HL-60 (cell line): Measurements from ENCODE around the gene DCDC2C.

Source experiments
- DNase-seq, 2 experiments: peaks; one replicate each; pipeline ENCODE4 v3.0.0-alpha.2; 2010 to 2020; ENCODE audit warnings: low read depth in 1 of 2, low spot score in 1 of 2
- H3K27ac ChIP-seq: fragments of 250-450 bp; sonication (Bioruptor Pico); replicated peaks from 2 replicates; pipeline ENCODE4 v1.5.1; 2020; ENCODE audit warnings: mild to moderate bottlenecking, moderate library complexity
- H3K27me3 ChIP-seq: fragments of 250-450 bp; sonication (Bioruptor Pico); 2 replicates; pipeline ENCODE4 v1.5.1; 2021; ENCODE audit warnings: mild to moderate bottlenecking, moderate library complexity; ENCODE audit not compliant: insufficient read depth, poor library complexity, severe bottlenecking
- H3K4me3 ChIP-seq: replicated peaks from 2 replicates; pipeline ENCODE4 v1.5.1; 2011; ENCODE audit warnings: mild to moderate bottlenecking, control low read depth, low read length; ENCODE audit not compliant: insufficient read depth
- GABPA ChIP-seq: IDR thresholded peaks from 2 replicates; pipeline ENCODE4 v1.6.1; 2012; ENCODE audit warnings: low read depth
- POLR2AphosphoS5 ChIP-seq: IDR thresholded peaks from 2 replicates; pipeline ENCODE4 v1.6.1; 2012; ENCODE audit warnings: low read depth
- REST ChIP-seq: IDR thresholded peaks from 2 replicates; pipeline ENCODE4 v1.6.1; 2012; ENCODE audit warnings: low read depth; ENCODE audit not compliant: insufficient replicate concordance
- SPI1 ChIP-seq: IDR thresholded peaks from 2 replicates; pipeline ENCODE4 v1.6.1; 2012; ENCODE audit warnings: low read depth, mild to moderate bottlenecking, borderline replicate concordance
- TF ChIP-seq, protein P1 (sequence below): IDR thresholded peaks from one replicate; pipeline ENCODE4 v1.5.1; 2011; ENCODE audit warnings: low read length, control low read depth, inconsistent platforms; ENCODE audit not compliant: insufficient read depth

Gene DCDC2C

GRCh38 chr2:3789256-3789655, 85.9 kb downstream of the DCDC2C start:
- H3K27ac ChIP-seq = no peak overlapping the region
- no peak overlapping the region for H3K4me3 ChIP-seq
- TF ChIP-seq GABPA (no peak), POLR2AphosphoS5 (no peak), REST (no peak), SPI1 (no peak)
- TF ChIP-seq, protein P1, sequence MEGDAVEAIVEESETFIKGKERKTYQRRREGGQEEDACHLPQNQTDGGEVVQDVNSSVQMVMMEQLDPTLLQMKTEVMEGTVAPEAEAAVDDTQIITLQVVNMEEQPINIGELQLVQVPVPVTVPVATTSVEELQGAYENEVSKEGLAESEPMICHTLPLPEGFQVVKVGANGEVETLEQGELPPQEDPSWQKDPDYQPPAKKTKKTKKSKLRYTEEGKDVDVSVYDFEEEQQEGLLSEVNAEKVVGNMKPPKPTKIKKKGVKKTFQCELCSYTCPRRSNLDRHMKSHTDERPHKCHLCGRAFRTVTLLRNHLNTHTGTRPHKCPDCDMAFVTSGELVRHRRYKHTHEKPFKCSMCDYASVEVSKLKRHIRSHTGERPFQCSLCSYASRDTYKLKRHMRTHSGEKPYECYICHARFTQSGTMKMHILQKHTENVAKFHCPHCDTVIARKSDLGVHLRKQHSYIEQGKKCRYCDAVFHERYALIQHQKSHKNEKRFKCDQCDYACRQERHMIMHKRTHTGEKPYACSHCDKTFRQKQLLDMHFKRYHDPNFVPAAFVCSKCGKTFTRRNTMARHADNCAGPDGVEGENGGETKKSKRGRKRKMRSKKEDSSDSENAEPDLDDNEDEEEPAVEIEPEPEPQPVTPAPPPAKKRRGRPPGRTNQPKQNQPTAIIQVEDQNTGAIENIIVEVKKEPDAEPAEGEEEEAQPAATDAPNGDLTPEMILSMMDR = no peak
- peaks cover 2% of the 10 kb centered on the region for H3K27me3 ChIP-seq
- DNase-seq = no peak

- H3K27ac ChIP-seq = no peak overlapping the region
- H3K4me3 ChIP-seq = no peak overlapping the region
- TF ChIP-seq SPI1 (no peak), REST (no peak), POLR2AphosphoS5 (no peak), GABPA (no peak)
- TF ChIP-seq, protein P1 = no peak
- DNase-seq = no peak
- no peaks in the 10 kb centered on the region for H3K27me3 ChIP-seq
These were observed 89.9 kb downstream of the DCDC2C start for GRCh38 chr2:3793249-3793648.

GRCh38 chr2:3801506-3801905, 98.1 kb downstream of the DCDC2C start:
- DNase-seq = no peak
- H3K27me3 ChIP-seq = peaks cover 3% of the 10 kb centered on the region
- no peak overlapping the region for H3K4me3 ChIP-seq
- no peak overlapping the region for H3K27ac ChIP-seq
- TF ChIP-seq REST (no peak), POLR2AphosphoS5 (no peak), SPI1 (no peak), GABPA (no peak)
- TF ChIP-seq, protein P1 = no peak
